HL-60 (cell line): ENCODE data around the gene GIPC3.

Source experiments
- CTCF ChIP-seq: IDR thresholded peaks from one replicate; pipeline ENCODE4 v1.5.1; 2011; ENCODE audit warnings: low read length, control low read depth, inconsistent platforms; ENCODE audit not compliant: insufficient read depth
- POLR2AphosphoS5 ChIP-seq: IDR thresholded peaks from 2 replicates; pipeline ENCODE4 v1.6.1; 2012; ENCODE audit warnings: low read depth

GRCh38 chr19:3537438-3538240 lies 47.6 kb upstream of the GIPC3 start:
- peak; percentile 83 for TF ChIP-seq POLR2AphosphoS5
- no peak for TF ChIP-seq CTCF
